Osteocyte (in vitro differentiated cells): ENCODE measurements around the gene MINK1. TPM values are rescaled to one million over a fixed set of nuclear protein-coding genes. Genes with fewer than 3 reads are reported as not detected.
A peak's percentile ranks its signal among the peaks of the same experiment; 100 is the strongest.

Experiments
- DNase-seq: peaks from one replicate; pipeline ENCODE4 v3.0.0; 2021; ENCODE audit warnings: mixed read lengths; ENCODE audit not compliant: unreplicated experiment; ENCODE audit errors: extremely low spot score
- H3K27ac Mint-ChIP-seq: one replicate; pipeline ENCODE4 v1.8.0; 2021; ENCODE audit warnings: mild to moderate bottlenecking, mixed read lengths; ENCODE audit not compliant: unreplicated experiment
- H3K27me3 Mint-ChIP-seq: one replicate; pipeline ENCODE4 v1.8.0; 2021; ENCODE audit warnings: mixed read lengths; ENCODE audit not compliant: unreplicated experiment
- H3K36me3 Mint-ChIP-seq: one replicate; pipeline ENCODE4 v1.8.0; 2021; ENCODE audit warnings: mixed read lengths; ENCODE audit not compliant: unreplicated experiment
- H3K4me1 Mint-ChIP-seq: one replicate; pipeline ENCODE4 v1.8.0; 2021; ENCODE audit warnings: mixed read lengths; ENCODE audit not compliant: unreplicated experiment
- H3K4me3 Mint-ChIP-seq: one replicate; pipeline ENCODE4 v1.8.0; 2021; ENCODE audit warnings: mild to moderate bottlenecking, moderate library complexity, mixed read lengths; ENCODE audit not compliant: unreplicated experiment
- H3K9me3 Mint-ChIP-seq: one replicate; pipeline ENCODE4 v1.8.0; 2021; ENCODE audit warnings: mixed read lengths; ENCODE audit not compliant: unreplicated experiment
- CTCF ChIP-seq: fragments of 200-600 bp; sonication (generic); IDR thresholded peaks from 2 replicates; pipeline ENCODE4 v1.5.0; 2021; ENCODE audit warnings: antibody characterized with exemption, mild to moderate bottlenecking, moderate library complexity
- total RNA-seq: library from RNA; stranded (reverse); gene quantifications from 2 replicates; pipeline ENCODE4 v1.2.1, GENCODE V29; 2021

Gene MINK1
- total RNA-seq, 1 donor from 2014 or later: 93.3 TPM

- Mint-ChIP-seq H3K9me3 (no peaks in the 10 kb centered on the region), H3K4me3 (no peak overlapping the region), H3K27ac (peak overlapping the region; percentile 65), H3K4me1 (peaks cover 31% of the 10 kb centered on the region), H3K27me3 (no peaks in the 10 kb centered on the region), H3K36me3 (peaks cover 23% of the 10 kb centered on the region)
- TF ChIP-seq CTCF: no peak
- DNase-seq: no peak
Observed at GRCh38 chr17:4858068-4858881, 25.1 kb downstream of the MINK1 start.

GRCh38 chr17:4858882-4859260 lies 25.7 kb downstream of the MINK1 start:
- no peak for TF ChIP-seq CTCF
- no peak for DNase-seq
- peaks cover 30% of the 10 kb centered on the region for H3K4me1 Mint-ChIP-seq
- no peak overlapping the region for H3K4me3 Mint-ChIP-seq
- no peaks in the 10 kb centered on the region for H3K27me3 Mint-ChIP-seq
- peaks cover 22% of the 10 kb centered on the region for H3K36me3 Mint-ChIP-seq
- no peaks in the 10 kb centered on the region for H3K9me3 Mint-ChIP-seq
- peak overlapping the region; percentile 52 for H3K27ac Mint-ChIP-seq

GRCh38 chr17:4859816-4860625 lies 26.9 kb downstream of the MINK1 start:
- Mint-ChIP-seq H3K27ac (no peak overlapping the region), H3K4me1 (peaks cover 24% of the 10 kb centered on the region), H3K4me3 (no peak overlapping the region), H3K27me3 (no peaks in the 10 kb centered on the region), H3K36me3 (peaks cover 17% of the 10 kb centered on the region), H3K9me3 (no peaks in the 10 kb centered on the region)
- DNase-seq: no peak
- no peak for TF ChIP-seq CTCF

GRCh38 chr17:4860651-4861050 lies 27.5 kb downstream of the MINK1 start:
- H3K27me3 Mint-ChIP-seq: no peaks in the 10 kb centered on the region
- peaks cover 17% of the 10 kb centered on the region for H3K36me3 Mint-ChIP-seq
- DNase-seq: no peak
- H3K4me3 Mint-ChIP-seq: no peak overlapping the region
- no peak overlapping the region for H3K27ac Mint-ChIP-seq
- TF ChIP-seq CTCF: no peak
- no peaks in the 10 kb centered on the region for H3K9me3 Mint-ChIP-seq
- H3K4me1 Mint-ChIP-seq: peaks cover 24% of the 10 kb centered on the region

- no peak overlapping the region for H3K27ac Mint-ChIP-seq
- no peaks in the 10 kb centered on the region for H3K27me3 Mint-ChIP-seq
- H3K4me3 Mint-ChIP-seq: no peak overlapping the region
- no peak for TF ChIP-seq CTCF
- peaks cover 24% of the 10 kb centered on the region for H3K4me1 Mint-ChIP-seq
- peaks cover 15% of the 10 kb centered on the region for H3K36me3 Mint-ChIP-seq
- H3K9me3 Mint-ChIP-seq: no peaks in the 10 kb centered on the region
- no peak for DNase-seq
Observed at GRCh38 chr17:4861052-4861451, 27.9 kb downstream of the MINK1 start.
